DND-41 (cell line): Measurements from ENCODE around the gene CHD8.

ENCODE experiments used
- ATAC-seq: fragments of 200-7000 bp; cut with Tn5 transposase; 3 replicates; pipeline ENCODE4 v1.9.1; 2021; ENCODE audit warnings: low read depth; ENCODE audit not compliant: insufficient read depth
- DNase-seq: peaks from one replicate; pipeline ENCODE4 v3.0.0-alpha.2; 2020
- H2AFZ ChIP-seq: 2 replicates; pipeline ENCODE4 v1.6.0; 2012; ENCODE audit warnings: low read depth, low read length
- H3K27ac ChIP-seq: 2 replicates; pipeline ENCODE4 v1.5.1; 2012; ENCODE audit warnings: low read length, inconsistent platforms
- H3K27me3 ChIP-seq: fragments of 200-600 bp; sonication (generic); 2 replicates; pipeline ENCODE4 v1.6.0; 2012; ENCODE audit warnings: low read length, mild to moderate bottlenecking, inconsistent platforms; ENCODE audit not compliant: insufficient read depth, poor library complexity
- H3K36me3 ChIP-seq: 2 replicates; pipeline ENCODE4 v1.5.1; 2012; ENCODE audit warnings: low read length, inconsistent platforms; ENCODE audit not compliant: insufficient read depth
- H3K4me1 ChIP-seq: 2 replicates; pipeline ENCODE4 v1.5.1; 2012; ENCODE audit warnings: mild to moderate bottlenecking, low read length; ENCODE audit not compliant: insufficient read depth
- H3K4me2 ChIP-seq: 2 replicates; pipeline ENCODE4 v1.6.0; 2012; ENCODE audit warnings: mild to moderate bottlenecking, moderate library complexity, low read length, inconsistent platforms; ENCODE audit not compliant: insufficient read depth
- H3K4me3 ChIP-seq, 2 experiments: fragments of 200-600 bp in 1 of 2; shearing (Covaris generic) in 1 of 2; 2 replicates each; pipeline ENCODE4 v1.5.1; 2012 to 2016; ENCODE audit warnings: inconsistent platforms in 2 of 2, low read length in 2 of 2, mild to moderate bottlenecking in 2 of 2, low read depth in 1 of 2, moderate library complexity in 1 of 2
- H3K79me2 ChIP-seq: 2 replicates; pipeline ENCODE4 v1.6.0; 2012; ENCODE audit warnings: low read length, inconsistent platforms; ENCODE audit not compliant: insufficient read depth
- H3K9ac ChIP-seq: 2 replicates; pipeline ENCODE4 v1.6.0; 2012; ENCODE audit warnings: low read depth, mild to moderate bottlenecking, inconsistent platforms, low read length, moderate library complexity
- H3K9me3 ChIP-seq: 2 replicates; pipeline ENCODE4 v1.5.1; 2012; ENCODE audit warnings: low read length, moderate library complexity, mild to moderate bottlenecking, inconsistent platforms; ENCODE audit not compliant: insufficient read depth, severe bottlenecking
- H4K20me1 ChIP-seq: 2 replicates; pipeline ENCODE4 v1.6.0; 2012; ENCODE audit warnings: low read length; ENCODE audit not compliant: insufficient read depth
- EZH2 ChIP-seq: IDR thresholded peaks from 3 replicates; pipeline ENCODE4 v1.6.1; 2012; ENCODE audit warnings: borderline replicate concordance, low read depth, mild to moderate bottlenecking, moderate library complexity, low read length, inconsistent platforms; ENCODE audit not compliant: severe bottlenecking
- TF ChIP-seq, protein P1 (sequence below): IDR thresholded peaks from 2 replicates; pipeline ENCODE4 v1.5.1; 2012; ENCODE audit warnings: borderline replicate concordance, low read length, moderate library complexity, mild to moderate bottlenecking; ENCODE audit not compliant: poor library complexity, severe bottlenecking; ENCODE audit errors: extremely low read depth

CHD8 gene

DNA sequence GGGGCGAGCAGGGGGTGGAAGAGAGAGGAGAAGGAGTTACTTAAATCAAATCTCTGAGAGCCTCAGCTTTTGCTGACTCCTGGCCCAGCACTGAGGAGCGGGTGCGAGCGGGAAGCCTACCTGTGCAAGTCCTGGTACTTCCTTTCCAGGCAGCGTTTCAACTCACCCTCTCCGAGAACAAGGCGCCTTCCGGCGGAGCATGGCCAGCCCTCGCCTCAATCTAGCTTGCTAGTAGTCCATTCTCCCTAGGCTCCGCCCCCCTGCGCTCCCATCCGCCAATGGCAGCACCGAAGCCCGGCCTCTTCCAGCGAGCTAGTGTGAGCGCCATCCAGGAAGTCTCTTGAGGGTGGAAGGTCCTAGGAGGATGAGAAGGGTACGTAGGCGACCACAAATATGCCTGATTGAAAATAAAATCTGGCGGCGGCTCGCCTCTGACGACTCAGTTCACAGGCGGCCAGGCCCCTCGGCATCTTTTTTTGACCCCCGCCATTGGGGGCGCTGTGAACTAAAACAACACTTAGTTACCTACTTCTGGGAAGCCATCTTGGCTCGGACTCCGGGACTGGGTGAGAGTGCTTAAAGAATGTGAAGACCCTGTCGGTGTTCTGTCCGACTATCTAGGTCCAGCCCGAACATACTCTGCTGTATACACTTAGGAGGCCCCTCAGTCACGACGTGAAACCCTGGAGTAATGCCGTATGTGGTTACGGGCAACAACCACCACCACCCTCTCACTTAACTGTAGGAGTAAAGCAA lies at the start of gene CHD8:
CHD8 (minus strand) TSS at position 212 of the 756 bp plus-strand sequence. CDS start 24,480 bp downstream, outside the sequence.
- ATAC-seq: peak; percentile 98
- Histone ChIP-seq H3K36me3 (peaks cover 21% of the 10 kb centered on the region), H3K4me2 (peak within 1 kb of the TSS; percentile 94)

GRCh38 chr14:21505012-21505553 lies 49.2 kb upstream of the CHD8 start:
- H3K9me3 ChIP-seq: no peaks in the 10 kb centered on the region
- H3K36me3 ChIP-seq: peaks cover 57% of the 10 kb centered on the region
- H2AFZ ChIP-seq: no peak overlapping the region
- no peaks in the 10 kb centered on the region for H3K27me3 ChIP-seq
- H3K4me1 ChIP-seq: peaks cover 31% of the 10 kb centered on the region
- peaks cover 64% of the 10 kb centered on the region for H3K79me2 ChIP-seq
- DNase-seq (peak; percentile 26), ATAC-seq (peak; percentile 67)
- no peak overlapping the region for H3K4me3 ChIP-seq
- H3K9ac ChIP-seq: no peak overlapping the region
- no peak overlapping the region for H3K4me2 ChIP-seq
- no peak for TF ChIP-seq EZH2
- TF ChIP-seq, protein P1, sequence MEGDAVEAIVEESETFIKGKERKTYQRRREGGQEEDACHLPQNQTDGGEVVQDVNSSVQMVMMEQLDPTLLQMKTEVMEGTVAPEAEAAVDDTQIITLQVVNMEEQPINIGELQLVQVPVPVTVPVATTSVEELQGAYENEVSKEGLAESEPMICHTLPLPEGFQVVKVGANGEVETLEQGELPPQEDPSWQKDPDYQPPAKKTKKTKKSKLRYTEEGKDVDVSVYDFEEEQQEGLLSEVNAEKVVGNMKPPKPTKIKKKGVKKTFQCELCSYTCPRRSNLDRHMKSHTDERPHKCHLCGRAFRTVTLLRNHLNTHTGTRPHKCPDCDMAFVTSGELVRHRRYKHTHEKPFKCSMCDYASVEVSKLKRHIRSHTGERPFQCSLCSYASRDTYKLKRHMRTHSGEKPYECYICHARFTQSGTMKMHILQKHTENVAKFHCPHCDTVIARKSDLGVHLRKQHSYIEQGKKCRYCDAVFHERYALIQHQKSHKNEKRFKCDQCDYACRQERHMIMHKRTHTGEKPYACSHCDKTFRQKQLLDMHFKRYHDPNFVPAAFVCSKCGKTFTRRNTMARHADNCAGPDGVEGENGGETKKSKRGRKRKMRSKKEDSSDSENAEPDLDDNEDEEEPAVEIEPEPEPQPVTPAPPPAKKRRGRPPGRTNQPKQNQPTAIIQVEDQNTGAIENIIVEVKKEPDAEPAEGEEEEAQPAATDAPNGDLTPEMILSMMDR: no peak
- no peaks in the 10 kb centered on the region for H4K20me1 ChIP-seq
- no peak overlapping the region for H3K27ac ChIP-seq

More for the DNA sequence above, at the start of gene CHD8:
- TF ChIP-seq EZH2: no peak
- TF ChIP-seq, protein P1: peak; percentile 79
- peak within 1 kb of the TSS; percentile 68 to 85 for H3K4me3 ChIP-seq
- H3K79me2 ChIP-seq: peaks cover 48% of the 10 kb centered on the region
- H3K27me3 ChIP-seq: no peaks in the 10 kb centered on the region
- peak within 1 kb of the TSS; percentile 90 for H3K27ac ChIP-seq
- peak; percentile 100 for DNase-seq
- H3K9ac ChIP-seq: peak within 1 kb of the TSS; percentile 69
- H4K20me1 ChIP-seq: peaks cover 5% of the 10 kb centered on the region; the same call in 1 of the 2 replicates
- no peaks in the 10 kb centered on the region for H3K9me3 ChIP-seq
- H3K4me1 ChIP-seq: peaks cover 35% of the 10 kb centered on the region
- peak within 1 kb of the TSS; percentile 89 for H2AFZ ChIP-seq

- Histone ChIP-seq H3K36me3 (peaks cover 65% of the 10 kb centered on the region), H4K20me1 (no peaks in the 10 kb centered on the region), H3K9ac (no peak overlapping the region), H3K27ac (no peak overlapping the region), H3K79me2 (peaks cover 48% of the 10 kb centered on the region), H3K4me3 (no peak overlapping the region), H3K4me2 (no peak overlapping the region), H2AFZ (no peak overlapping the region), H3K4me1 (peaks cover 16% of the 10 kb centered on the region; the same call in 1 of the 2 replicates), H3K27me3 (no peaks in the 10 kb centered on the region), H3K9me3 (no peaks in the 10 kb centered on the region)
- DNase-seq (no peak), ATAC-seq (no peak)
- TF ChIP-seq EZH2: no peak
- TF ChIP-seq, protein P1: no peak
These were observed 47.5 kb upstream of the CHD8 start for GRCh38 chr14:21503376-21503775.
